ENCODE results near the gene CPNE6.

CPNE6 gene

GRCh38 chr14:24051176-24051788 lies 20.1 kb upstream of the CPNE6 start:
- H3K4me3 Mint-ChIP-seq, result peak overlapping the region; percentile 79 to 88
- peaks cover 22 to 28% of the 10 kb centered on the region in 2 donors for H3K27me3 Mint-ChIP-seq
- ATAC-seq (replicated peaks) (peak in 1 of 2 donors; percentile 18), DNase-seq (no peak)
- H3K4me1 Mint-ChIP-seq, result peaks cover 32 to 44% of the 10 kb centered on the region in 2 donors
- H3K27ac Mint-ChIP-seq, result peak overlapping the region; percentile 65
- H3K36me3 Mint-ChIP-seq, result no peaks in the 10 kb centered on the region
- H3K9me3 Mint-ChIP-seq, result no peaks in the 10 kb centered on the region

- peak; percentile 84 to 86 for ATAC-seq (replicated peaks)
- Mint-ChIP-seq H3K9me3 (no peaks in the 10 kb centered on the region), H3K4me1 (peaks cover 32 to 44% of the 10 kb centered on the region in 2 donors), H3K27me3 (peaks cover 25 to 34% of the 10 kb centered on the region in 2 donors), H3K36me3 (no peaks in the 10 kb centered on the region), H3K27ac (peak within 1 kb of the TSS; percentile 65), H3K4me3 (peak within 1 kb of the TSS; percentile 81 to 88)
- peak; percentile 57 for DNase-seq
Observed at GRCh38 chr14:24051789-24052655, 19.3 kb upstream of the CPNE6 start, which contains the start of gene CARMIL3. TSS of gene CARMIL3 (plus strand) at chr14:24052009. CDS start at chr14:24052154, 145 bp downstream.

DNA sequence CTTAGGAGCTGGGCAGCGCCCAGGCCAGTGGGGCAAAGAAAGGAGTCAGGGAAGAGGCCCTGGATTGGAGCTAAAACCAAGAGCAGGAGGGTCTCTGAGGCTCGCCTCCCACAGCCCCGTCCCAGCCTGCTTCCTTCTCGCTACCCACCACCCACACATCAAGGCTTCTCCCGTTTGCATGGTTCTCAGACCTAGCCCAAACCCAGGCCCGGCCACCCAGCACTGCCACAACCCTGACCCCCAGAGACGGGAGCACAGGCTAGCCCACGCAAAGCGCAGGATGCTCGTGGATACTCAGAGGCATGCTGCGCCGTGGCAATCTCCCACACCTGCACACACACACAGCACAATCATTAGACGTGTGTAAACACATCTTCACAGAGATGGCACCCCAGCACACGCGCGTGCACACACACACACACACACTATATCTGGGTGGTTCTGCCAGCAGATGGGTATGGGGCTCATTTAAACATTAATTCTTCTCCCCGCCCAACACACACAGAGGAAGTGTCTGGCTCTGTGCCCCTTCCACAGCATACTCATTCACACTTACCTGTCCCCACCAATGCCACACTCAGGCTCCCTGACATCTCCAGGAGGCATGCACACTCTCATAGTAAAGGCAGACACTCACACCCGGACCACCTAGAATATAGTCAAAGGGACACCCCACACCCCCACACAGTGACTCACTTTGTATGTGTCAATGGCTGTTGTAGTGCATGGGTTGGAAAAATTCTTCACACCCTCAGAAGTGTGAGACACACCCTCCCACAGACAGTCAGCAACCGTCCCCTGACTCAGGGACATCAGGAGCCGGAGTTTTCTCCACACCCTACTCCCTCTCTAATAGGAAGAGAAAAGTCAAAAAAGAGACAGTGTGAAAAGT lies 18.5 kb upstream of the CPNE6 start:
- peak overlapping the region; percentile 81 to 88 for H3K4me3 Mint-ChIP-seq
- H3K9me3 Mint-ChIP-seq, result no peaks in the 10 kb centered on the region
- no peaks in the 10 kb centered on the region for H3K36me3 Mint-ChIP-seq
- peaks cover 25 to 34% of the 10 kb centered on the region in 2 donors for H3K27me3 Mint-ChIP-seq
- ATAC-seq (replicated peaks), result no peak
- peaks cover 32 to 44% of the 10 kb centered on the region in 2 donors for H3K4me1 Mint-ChIP-seq
- DNase-seq, result no peak
- peak overlapping the region; percentile 42 for H3K27ac Mint-ChIP-seq

DNA sequence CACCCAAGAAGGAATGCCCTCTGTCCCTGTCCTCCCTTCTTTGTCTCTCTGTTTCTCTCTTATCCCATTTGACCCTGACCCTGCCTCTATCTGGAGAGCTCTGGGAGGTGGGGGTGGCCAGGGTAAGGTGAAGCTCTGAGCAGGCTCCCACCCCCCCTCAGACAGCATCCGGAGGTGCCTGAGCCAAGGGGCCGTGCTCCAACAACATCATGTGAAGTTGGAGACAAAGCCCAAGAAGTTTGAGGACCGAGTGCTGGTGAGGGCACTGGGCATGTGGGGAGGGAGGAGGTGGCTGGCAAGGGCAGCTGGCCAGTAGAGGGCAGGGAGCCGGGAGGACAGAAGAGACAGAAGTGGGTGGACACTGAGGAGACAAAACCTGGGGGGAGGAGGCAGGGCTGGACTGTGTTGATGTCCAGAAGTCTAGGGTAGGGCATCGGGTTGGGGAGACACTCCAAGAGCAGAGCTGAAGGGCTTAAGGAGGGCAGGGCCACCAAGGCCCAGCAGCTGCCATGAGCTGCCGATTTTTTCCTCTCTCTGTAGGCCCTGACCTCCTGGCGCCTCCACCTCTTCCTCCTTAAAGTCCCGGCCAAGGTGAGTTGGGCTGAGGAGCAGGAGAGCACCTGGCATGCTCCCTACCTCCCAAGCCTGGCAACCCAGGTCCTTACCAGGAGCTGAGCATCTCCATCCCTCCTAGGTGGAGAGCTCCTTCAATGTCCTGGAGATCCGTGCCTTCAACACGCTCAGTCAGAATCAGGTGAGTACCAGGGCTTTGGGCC lies 17.6 kb upstream of the CPNE6 start:
- Mint-ChIP-seq H3K4me3 (peak overlapping the region; percentile 81 to 88), H3K36me3 (no peaks in the 10 kb centered on the region), H3K4me1 (peaks cover 28 to 36% of the 10 kb centered on the region in 2 donors), H3K9me3 (no peaks in the 10 kb centered on the region), H3K27me3 (peaks cover 25 to 34% of the 10 kb centered on the region in 2 donors), H3K27ac (no peak overlapping the region)
- DNase-seq (no peak), ATAC-seq (replicated peaks) (no peak)

GRCh38 chr14:24054324-24054641 lies 17.1 kb upstream of the CPNE6 start:
- Mint-ChIP-seq H3K27ac (no peak overlapping the region), H3K36me3 (no peaks in the 10 kb centered on the region), H3K27me3 (peaks cover 25 to 34% of the 10 kb centered on the region in 2 donors), H3K4me3 (no peak overlapping the region), H3K4me1 (peaks cover 23 to 30% of the 10 kb centered on the region in 2 donors), H3K9me3 (no peaks in the 10 kb centered on the region)
- DNase-seq, result no peak
- ATAC-seq (replicated peaks), result no peak

DNA sequence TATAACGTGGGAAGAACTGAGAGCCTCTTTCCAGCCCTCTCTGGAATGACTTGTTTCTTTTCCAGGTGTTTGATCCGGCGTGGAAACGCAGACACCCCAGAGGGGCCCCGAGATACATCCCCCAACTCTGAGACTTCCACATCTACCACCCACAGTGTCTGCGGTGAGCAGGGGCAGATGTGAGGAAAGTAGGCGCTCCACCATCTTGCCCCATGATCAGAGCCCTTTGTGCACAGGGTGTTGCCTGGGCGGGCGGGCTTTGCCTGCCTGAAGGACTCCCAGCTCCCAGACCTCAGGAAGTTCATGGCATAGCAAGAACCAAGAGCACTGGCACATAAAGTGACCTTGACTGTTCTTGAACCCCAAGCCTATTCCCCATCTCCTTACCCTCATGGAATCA lies 16.7 kb upstream of the CPNE6 start:
- Mint-ChIP-seq H3K27ac (no peak overlapping the region), H3K9me3 (no peaks in the 10 kb centered on the region), H3K4me3 (no peak overlapping the region), H3K4me1 (peaks cover 21 to 27% of the 10 kb centered on the region in 2 donors), H3K27me3 (peaks cover 25 to 34% of the 10 kb centered on the region in 2 donors), H3K36me3 (no peaks in the 10 kb centered on the region)
- ATAC-seq (replicated peaks), result no peak
- DNase-seq, result no peak

DNA sequence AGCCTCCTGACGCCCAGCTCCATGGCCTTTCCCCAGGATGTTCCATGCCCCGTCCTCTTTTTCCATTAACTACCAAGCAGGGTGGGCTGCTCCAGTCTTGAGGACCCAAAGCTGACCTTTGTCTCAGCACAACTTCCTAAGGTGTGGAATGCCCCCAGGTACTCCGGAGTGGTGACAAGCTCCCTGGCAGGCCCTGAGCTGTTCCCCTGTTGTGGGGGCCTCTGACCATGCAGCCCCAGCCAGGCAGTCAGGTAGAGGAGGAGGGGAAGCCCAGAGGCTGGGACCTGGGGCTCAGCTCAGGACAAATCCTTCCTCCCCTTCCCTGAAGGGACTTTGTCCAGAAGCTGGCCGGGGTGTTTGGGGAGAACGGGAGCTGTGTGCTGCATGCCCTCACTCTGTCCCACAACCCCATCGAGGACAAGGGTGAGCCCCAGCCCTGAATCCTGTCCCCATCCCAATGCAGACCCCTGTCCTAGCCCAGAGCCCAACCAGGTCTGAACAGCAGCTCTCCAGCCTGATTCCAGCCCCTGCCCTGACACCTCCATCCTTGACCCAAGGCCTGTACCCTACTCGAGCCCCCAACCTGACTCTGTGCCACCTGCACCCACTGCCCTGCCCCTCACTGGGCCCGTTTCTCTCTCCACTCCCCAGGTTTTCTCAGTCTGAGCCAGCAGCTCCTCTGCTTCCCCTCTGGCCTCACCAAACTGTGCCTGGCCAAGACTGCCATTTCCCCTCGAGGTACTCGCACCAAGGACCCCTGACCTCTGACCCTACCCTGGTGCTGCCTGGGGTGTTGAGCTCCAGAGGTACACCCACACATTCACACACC lies 15.2 kb upstream of the CPNE6 start:
- ATAC-seq (replicated peaks), result no peak
- Mint-ChIP-seq H3K9me3 (no peaks in the 10 kb centered on the region), H3K27ac (no peak overlapping the region), H3K27me3 (peaks cover 25 to 34% of the 10 kb centered on the region in 2 donors), H3K4me3 (no peak overlapping the region), H3K4me1 (peaks cover 15% of the 10 kb centered on the region in 2 donors), H3K36me3 (no peaks in the 10 kb centered on the region)
- DNase-seq, result no peak

GRCh38 chr14:24056800-24057184 lies 14.6 kb upstream of the CPNE6 start:
- Mint-ChIP-seq H3K4me1 (peaks cover 11% of the 10 kb centered on the region in 2 donors), H3K4me3 (no peak overlapping the region), H3K27me3 (peaks cover 25 to 34% of the 10 kb centered on the region in 2 donors), H3K36me3 (no peaks in the 10 kb centered on the region), H3K9me3 (no peaks in the 10 kb centered on the region), H3K27ac (no peak overlapping the region)
- DNase-seq (no peak), ATAC-seq (replicated peaks) (no peak)

GRCh38 chr14:24057271-24057670 lies 14.1 kb upstream of the CPNE6 start:
- no peaks in the 10 kb centered on the region for H3K9me3 Mint-ChIP-seq
- H3K36me3 Mint-ChIP-seq, result no peaks in the 10 kb centered on the region
- DNase-seq, result no peak
- H3K27me3 Mint-ChIP-seq, result peaks cover 25 to 34% of the 10 kb centered on the region in 2 donors
- ATAC-seq (replicated peaks), result no peak
- H3K27ac Mint-ChIP-seq, result no peak overlapping the region
- peaks cover 11% of the 10 kb centered on the region in 2 donors for H3K4me1 Mint-ChIP-seq
- no peak overlapping the region for H3K4me3 Mint-ChIP-seq

DNA sequence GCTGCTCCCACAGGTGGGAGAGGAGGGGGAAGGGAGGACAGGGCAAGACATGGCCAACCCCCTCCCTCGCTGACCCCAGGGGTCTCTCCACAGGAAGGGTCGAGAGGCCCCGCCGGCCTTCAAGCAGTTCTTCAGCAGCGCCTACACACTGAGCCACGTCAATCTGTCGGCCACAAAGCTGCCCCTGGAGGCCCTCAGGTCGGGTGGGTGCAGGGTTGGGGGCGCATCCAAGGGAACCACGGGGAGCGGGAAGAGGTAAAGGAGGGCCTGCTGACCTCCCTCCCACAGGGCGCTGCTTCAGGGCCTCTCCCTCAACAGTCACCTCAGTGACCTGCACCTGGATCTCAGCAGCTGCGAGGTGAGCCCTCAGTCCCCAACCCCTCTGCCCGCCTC lies 13.5 kb upstream of the CPNE6 start:
- Mint-ChIP-seq H3K4me3 (no peak overlapping the region), H3K27ac (no peak overlapping the region), H3K9me3 (no peaks in the 10 kb centered on the region), H3K27me3 (peaks cover 24 to 32% of the 10 kb centered on the region in 2 donors), H3K36me3 (no peaks in the 10 kb centered on the region), H3K4me1 (peaks cover 6 to 7% of the 10 kb centered on the region in 2 donors)
- peak; percentile 25 to 33 for ATAC-seq (replicated peaks)
- DNase-seq, result no peak

GRCh38 chr14:24058260-24058950 lies 13.0 kb upstream of the CPNE6 start:
- Mint-ChIP-seq H3K36me3 (no peaks in the 10 kb centered on the region), H3K4me3 (no peak overlapping the region), H3K27me3 (peaks cover 22 to 27% of the 10 kb centered on the region in 2 donors), H3K4me1 (peaks cover under 1 to 4% of the 10 kb centered on the region in 2 donors), H3K9me3 (no peaks in the 10 kb centered on the region), H3K27ac (peak overlapping the region; percentile 6)
- ATAC-seq (replicated peaks) (peak; percentile 62 to 74), DNase-seq (peak; percentile 16)

DNA sequence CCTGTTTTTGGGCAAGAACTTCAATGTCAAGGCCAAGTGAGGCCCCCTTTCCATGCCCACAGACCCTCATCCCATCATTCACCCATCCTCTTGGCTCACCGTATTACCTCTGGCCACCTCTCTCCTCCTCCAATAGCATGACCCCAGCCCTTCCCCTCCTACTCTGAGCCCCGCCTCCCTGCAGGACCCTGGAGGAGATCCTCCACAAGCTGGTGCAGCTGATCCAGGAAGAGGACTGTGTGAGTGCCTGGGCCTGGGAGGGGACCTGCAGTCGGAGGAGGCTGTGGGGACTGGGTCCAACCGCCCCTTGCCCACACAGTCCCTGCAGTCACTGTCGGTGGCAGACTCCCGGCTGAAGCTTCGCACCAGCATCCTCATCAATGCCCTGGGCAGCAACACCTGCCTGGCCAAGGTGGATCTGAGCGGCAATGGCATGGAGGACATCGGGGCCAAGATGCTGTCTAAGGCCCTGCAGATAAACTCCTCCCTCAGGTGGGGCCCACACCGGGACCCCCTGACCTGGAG lies 12.3 kb upstream of the CPNE6 start:
- H3K9me3 Mint-ChIP-seq, result no peaks in the 10 kb centered on the region

More for the DNA sequence above, 12.3 kb upstream of the CPNE6 start:
- H3K27me3 Mint-ChIP-seq, result peaks cover 16 to 21% of the 10 kb centered on the region in 2 donors
- no peaks in the 10 kb centered on the region for H3K36me3 Mint-ChIP-seq
- ATAC-seq (replicated peaks) (no peak), DNase-seq (no peak)
- no peak overlapping the region for H3K4me3 Mint-ChIP-seq
- H3K27ac Mint-ChIP-seq, result peak overlapping the region; percentile 26
- peaks cover 0 to 4% of the 10 kb centered on the region in 2 donors for H3K4me1 Mint-ChIP-seq
